ENCODE results near the gene CCDC87. TPM values are rescaled to one million over a fixed set of nuclear protein-coding genes. Genes with fewer than 3 reads are reported as not detected.
"Not testable (repeated sequence)": the region's sequence is repeated elsewhere in the genome, so short reads cannot be mapped to it uniquely, and the experiment has no call there.

The CCDC87 gene
- total RNA-seq, 6 experiments from 2014 or later = 0.07 to 0.37 (median 0.12) TPM; not detected in 1

DNA sequence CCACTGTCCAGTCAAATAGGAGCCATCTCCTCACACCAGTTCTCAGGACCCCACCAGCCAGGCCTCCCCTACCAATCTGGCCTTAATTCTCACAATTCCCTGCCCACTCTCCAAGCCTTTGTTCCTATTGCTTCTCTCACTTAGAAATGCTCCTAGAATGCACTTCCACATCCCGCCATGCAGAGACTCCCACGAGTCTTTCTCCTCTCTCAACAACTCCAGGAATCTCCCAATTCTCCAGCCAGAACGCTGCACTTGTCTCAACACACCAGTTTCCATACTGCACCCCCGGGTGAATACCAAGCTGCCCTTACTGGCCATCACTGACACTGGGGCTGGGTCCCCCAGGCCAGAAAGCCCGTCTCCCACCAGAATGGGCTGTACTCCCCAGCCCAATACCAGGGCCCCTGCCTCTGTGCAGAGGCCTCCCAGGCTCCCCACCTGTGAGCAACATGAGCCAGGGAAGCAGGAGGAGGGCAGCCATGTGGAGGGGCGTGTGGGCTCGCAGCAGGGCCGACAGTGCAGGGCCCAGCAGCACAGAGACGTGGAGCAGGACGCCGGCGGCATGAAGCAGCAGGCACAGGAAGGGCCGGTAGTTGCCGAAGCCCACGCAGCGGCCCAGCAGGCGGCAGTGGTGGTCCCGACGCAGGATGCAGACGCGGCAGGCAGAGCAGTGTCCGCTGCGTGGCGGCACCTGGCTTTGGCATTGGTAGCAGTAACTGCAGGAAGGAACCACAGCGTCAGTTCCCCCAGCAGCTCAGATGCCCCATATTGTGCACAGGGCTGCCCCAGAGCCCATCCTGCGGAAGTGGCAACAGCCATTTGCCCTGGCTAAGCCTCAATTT, 49.4 kb downstream of the CCDC87 start:
- Histone ChIP-seq H3K9me3 (no peaks in the 10 kb centered on the region), H3K36me3 (no peaks in the 10 kb centered on the region), H3K27ac (no peak overlapping the region), H3K4me3 (no peak overlapping the region), H3K4me1 (peaks cover 0 to 10% (median 0%) of the 10 kb centered on the region in 4 donors), H3K27me3 (no peaks in the 10 kb centered on the region)
- TF ChIP-seq, protein P1, sequence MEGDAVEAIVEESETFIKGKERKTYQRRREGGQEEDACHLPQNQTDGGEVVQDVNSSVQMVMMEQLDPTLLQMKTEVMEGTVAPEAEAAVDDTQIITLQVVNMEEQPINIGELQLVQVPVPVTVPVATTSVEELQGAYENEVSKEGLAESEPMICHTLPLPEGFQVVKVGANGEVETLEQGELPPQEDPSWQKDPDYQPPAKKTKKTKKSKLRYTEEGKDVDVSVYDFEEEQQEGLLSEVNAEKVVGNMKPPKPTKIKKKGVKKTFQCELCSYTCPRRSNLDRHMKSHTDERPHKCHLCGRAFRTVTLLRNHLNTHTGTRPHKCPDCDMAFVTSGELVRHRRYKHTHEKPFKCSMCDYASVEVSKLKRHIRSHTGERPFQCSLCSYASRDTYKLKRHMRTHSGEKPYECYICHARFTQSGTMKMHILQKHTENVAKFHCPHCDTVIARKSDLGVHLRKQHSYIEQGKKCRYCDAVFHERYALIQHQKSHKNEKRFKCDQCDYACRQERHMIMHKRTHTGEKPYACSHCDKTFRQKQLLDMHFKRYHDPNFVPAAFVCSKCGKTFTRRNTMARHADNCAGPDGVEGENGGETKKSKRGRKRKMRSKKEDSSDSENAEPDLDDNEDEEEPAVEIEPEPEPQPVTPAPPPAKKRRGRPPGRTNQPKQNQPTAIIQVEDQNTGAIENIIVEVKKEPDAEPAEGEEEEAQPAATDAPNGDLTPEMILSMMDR (IDR thresholded peaks at IDR 0.05) = peak; percentile 17 to 33 (median 22)
- TF ChIP-seq POLR2A (IDR thresholded peaks at IDR 0.05) = no peak
- ATAC-seq (peak in 3 of 4 donors; percentile 1 to 6 (median 3)), DNase-seq (peak in 2 of 3 donors; percentile 60 to 65)
- WGBS (ENCODE audit: insufficient coverage, low coverage, low lambda C conversion rate, missing lambda C conversion rate) = 76% methylated on average over 5 of the region's 26 CpGs
- intact Hi-C loops (cut with DNase I) = no loop called here

GRCh38 chr11:66542362-66542761, 50.5 kb downstream of the CCDC87 start:
- H3K4me1 ChIP-seq = peaks cover 0 to 10% (median 0%) of the 10 kb centered on the region in 4 donors
- no peak overlapping the region for H3K27ac ChIP-seq
- no peaks in the 10 kb centered on the region for H3K27me3 ChIP-seq
- ATAC-seq = no peak
- WGBS (ENCODE audit: insufficient coverage, low coverage, low lambda C conversion rate, missing lambda C conversion rate) = 90% methylated on average over 10 of the region's 10 CpGs
- no peak overlapping the region for H3K4me3 ChIP-seq
- H3K36me3 ChIP-seq = no peaks in the 10 kb centered on the region
- no peaks in the 10 kb centered on the region for H3K9me3 ChIP-seq
- intact Hi-C loops (cut with DNase I) = no loop called here
- no peak for DNase-seq
- TF ChIP-seq, protein P1 (IDR thresholded peaks at IDR 0.05) = no peak
- no peak for TF ChIP-seq POLR2A (IDR thresholded peaks at IDR 0.05)

GRCh38 chr11:66541892-66542291, 51.0 kb downstream of the CCDC87 start:
- no peaks in the 10 kb centered on the region for H3K9me3 ChIP-seq
- peaks cover 0 to 10% (median 0%) of the 10 kb centered on the region in 4 donors for H3K4me1 ChIP-seq
- TF ChIP-seq POLR2A (IDR thresholded peaks at IDR 0.05) = no peak
- TF ChIP-seq, protein P1 (IDR thresholded peaks at IDR 0.05) = no peak
- H3K27me3 ChIP-seq = no peaks in the 10 kb centered on the region
- ATAC-seq = no peak
- DNase-seq = no peak
- H3K27ac ChIP-seq = no peak overlapping the region
- no peaks in the 10 kb centered on the region for H3K36me3 ChIP-seq
- H3K4me3 ChIP-seq = no peak overlapping the region
- 80% methylated on average over 1 of the region's 4 CpGs for WGBS (ENCODE audit: insufficient coverage, low coverage, low lambda C conversion rate, missing lambda C conversion rate)
- intact Hi-C loops (cut with DNase I) = no loop called here

GRCh38 chr11:66540598-66540997, 52.3 kb downstream of the CCDC87 start:
- DNase-seq (peak in 1 of 3 donors; percentile 65), ATAC-seq (peak in 3 of 4 donors; percentile 47 to 76 (median 60))
- H3K4me1 ChIP-seq; intact Hi-C loops (cut with DNase I); H3K27ac ChIP-seq; H3K4me3 ChIP-seq; H3K9me3 ChIP-seq; H3K36me3 ChIP-seq; H3K27me3 ChIP-seq: not testable (repeated sequence)
- WGBS (ENCODE audit: insufficient coverage, low coverage, low lambda C conversion rate, missing lambda C conversion rate) = 51% methylated on average over 8 of the region's 8 CpGs

Small RNA genes lying within 50 kb of the gene (small RNA-seq; reads per million reads assigned to genes)
- gene RNU4-39P = 0 reads per million in 2 experiments

Other genes with a start within 250 kb of the CCDC87 start
- 10 to 100 TPM in 5 of 6 experiments, 1 to 10 TPM in 1; 8.2 to 31.9 (median 12.1) TPM for gene BRMS1, start 248.0 kb downstream of the CCDC87 start, total RNA-seq
- gene B4GAT1, start 245.4 kb downstream of the CCDC87 start, total RNA-seq = 10 to 100 TPM in 5 of 6 experiments, 1 to 10 TPM in 1; 6.3 to 25.4 (median 15.6) TPM
- gene SLC29A2, start 221.3 kb downstream of the CCDC87 start, total RNA-seq = 1 to 10 TPM in 4 of 6 experiments, under 1 TPM in 2; 0.35 to 2.2 (median 1.1) TPM
- gene NPAS4, start 172.0 kb downstream of the CCDC87 start, total RNA-seq = not detected
- 10 to 100 TPM; 17.6 to 34.1 (median 28.6) TPM for gene MRPL11, start 154.2 kb downstream of the CCDC87 start, total RNA-seq
- 1 to 10 TPM; 2.0 to 5.3 (median 3.2) TPM for gene PELI3, start 126.2 kb downstream of the CCDC87 start, total RNA-seq
- 10 to 100 TPM; 18.0 to 25.6 (median 22.0) TPM for gene DPP3, start 112.6 kb downstream of the CCDC87 start, total RNA-seq
- 10 to 100 TPM in 4 of 6 experiments, 1 to 10 TPM in 2; 6.2 to 18.1 (median 11.2) TPM for gene BBS1, start 82.4 kb downstream of the CCDC87 start, total RNA-seq
- 10 to 100 TPM in 1 of 6 experiments, 1 to 10 TPM in 5; 3.6 to 15.5 (median 5.8) TPM for gene ZDHHC24, start 47.0 kb downstream of the CCDC87 start, total RNA-seq
- gene ACTN3, start 46.2 kb downstream of the CCDC87 start, total RNA-seq = not detected
- gene CTSF, start 24.5 kb downstream of the CCDC87 start, total RNA-seq = 10 to 100 TPM; 35.3 to 54.4 (median 44.7) TPM
- 10 to 100 TPM; 22.6 to 54.2 (median 34.3) TPM for gene CCS, start 122 bp upstream of the CCDC87 start, total RNA-seq
- 10 to 100 TPM; 25.1 to 63.7 (median 27.4) TPM for gene RBM14, start 23.6 kb upstream of the CCDC87 start, total RNA-seq
- gene RBM4, start 45.6 kb upstream of the CCDC87 start, total RNA-seq = 10 to 100 TPM; 40.3 to 57.0 (median 48.4) TPM
- gene RBM4B, start 84.8 kb upstream of the CCDC87 start, total RNA-seq = 1 to 10 TPM; 3.6 to 9.4 (median 6.9) TPM
- gene SPTBN2, start 136.2 kb upstream of the CCDC87 start, total RNA-seq = 10 to 100 TPM; 20.7 to 67.1 (median 50.7) TPM